Measurements from ENCODE around the gene MYBPC3.
"Not testable (repeated sequence)": the region's sequence is repeated elsewhere in the genome, so short reads cannot be mapped to it uniquely, and the experiment has no call there.

Gene MYBPC3

GRCh38 chr11:47317064-47317828 is 35.3 kb downstream of the MYBPC3 start:
- Histone ChIP-seq H3K4me1 (no peaks in the 10 kb centered on the region), H3K9me3 (no peaks in the 10 kb centered on the region), H3K36me3 (replicated peaks) (peaks cover 29% of the 10 kb centered on the region), H3K4me3 (no peak overlapping the region), H3K27me3 (ENCODE audit: low read depth) (no peaks in the 10 kb centered on the region)
- in situ Hi-C loops (cut with MboI; ENCODE audit: low sequenced_read_pairs): no loop called here
- no peak for DNase-seq (ENCODE audit: low spot score in 2 of 2)

DNA sequence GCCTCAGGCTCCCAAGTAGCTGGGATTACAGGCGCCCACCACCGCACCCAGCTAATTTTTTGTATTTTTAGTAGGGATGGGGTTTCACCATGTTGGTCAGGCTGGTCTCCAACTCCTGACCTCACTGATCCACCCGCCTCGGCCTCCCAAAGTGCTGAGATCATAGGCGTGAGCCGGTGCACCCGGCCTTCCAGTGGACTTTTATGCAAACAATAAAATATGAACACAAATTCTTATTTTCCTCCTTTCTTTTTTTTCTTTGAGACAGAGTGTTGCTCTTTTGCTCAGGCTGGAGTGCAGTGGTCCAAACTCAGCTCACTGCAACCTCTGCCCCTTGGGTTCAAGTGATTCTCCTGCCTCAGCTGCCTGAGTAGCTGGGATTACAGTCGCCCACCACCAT is 36.0 kb downstream of the MYBPC3 start:
- not testable (repeated sequence) for H3K4me1 ChIP-seq

GRCh38 chr11:47314992-47315391 is 37.5 kb downstream of the MYBPC3 start:
- DNase-seq (ENCODE audit: low spot score in 2 of 2): no peak
- Histone ChIP-seq H3K36me3 (replicated peaks) (peaks cover 37% of the 10 kb centered on the region), H3K4me1 (no peaks in the 10 kb centered on the region), H3K27me3 (ENCODE audit: low read depth) (no peaks in the 10 kb centered on the region), H3K9me3 (no peaks in the 10 kb centered on the region), H3K4me3 (no peak overlapping the region)
- in situ Hi-C loops (cut with MboI; ENCODE audit: low sequenced_read_pairs): no loop called here

More for the DNA sequence above, 36.0 kb downstream of the MYBPC3 start:
- H3K36me3 ChIP-seq (replicated peaks): peaks cover 32% of the 10 kb centered on the region
- H3K27me3 ChIP-seq (ENCODE audit: low read depth); in situ Hi-C loops (cut with MboI; ENCODE audit: low sequenced_read_pairs); DNase-seq (ENCODE audit: low spot score in 2 of 2); H3K9me3 ChIP-seq; H3K4me3 ChIP-seq: not testable (repeated sequence)

GRCh38 chr11:47308050-47308823 is 44.3 kb downstream of the MYBPC3 start:
- Histone ChIP-seq H3K4me1 (no peaks in the 10 kb centered on the region), H3K4me3 (no peak overlapping the region), H3K36me3 (replicated peaks) (peaks cover 27% of the 10 kb centered on the region), H3K27me3 (ENCODE audit: low read depth) (no peaks in the 10 kb centered on the region), H3K9me3 (no peaks in the 10 kb centered on the region)
- DNase-seq (ENCODE audit: low spot score in 2 of 2): no peak
- in situ Hi-C loops (cut with MboI; ENCODE audit: low sequenced_read_pairs): no loop called here

DNA sequence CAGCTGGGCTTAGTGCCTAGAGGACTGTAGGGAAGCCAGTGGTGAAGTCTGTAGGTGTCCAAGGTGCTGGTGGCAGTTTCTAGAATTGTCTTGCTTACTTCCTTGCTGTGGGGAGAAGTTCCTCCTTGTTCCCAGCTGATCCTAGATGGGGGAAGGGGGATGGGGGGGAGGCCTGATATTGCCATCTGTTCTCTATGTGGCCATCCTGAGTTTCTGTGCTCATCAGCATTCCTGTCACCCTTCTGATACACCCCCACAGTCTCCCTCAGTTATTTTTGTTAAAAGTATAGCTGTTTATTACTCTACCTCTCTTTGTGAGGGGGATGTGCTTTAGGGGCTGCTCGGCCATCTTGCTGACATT is 46.0 kb downstream of the MYBPC3 start:
- Histone ChIP-seq H3K9me3 (no peaks in the 10 kb centered on the region; the same call in 1 of the 2 replicates), H3K4me3 (no peak overlapping the region), H3K27me3 (ENCODE audit: low read depth) (no peaks in the 10 kb centered on the region), H3K4me1 (no peaks in the 10 kb centered on the region), H3K36me3 (replicated peaks) (peaks cover 35% of the 10 kb centered on the region)
- no peak for DNase-seq (ENCODE audit: low spot score in 2 of 2)
- in situ Hi-C loops (cut with MboI; ENCODE audit: low sequenced_read_pairs): no loop called here

DNA sequence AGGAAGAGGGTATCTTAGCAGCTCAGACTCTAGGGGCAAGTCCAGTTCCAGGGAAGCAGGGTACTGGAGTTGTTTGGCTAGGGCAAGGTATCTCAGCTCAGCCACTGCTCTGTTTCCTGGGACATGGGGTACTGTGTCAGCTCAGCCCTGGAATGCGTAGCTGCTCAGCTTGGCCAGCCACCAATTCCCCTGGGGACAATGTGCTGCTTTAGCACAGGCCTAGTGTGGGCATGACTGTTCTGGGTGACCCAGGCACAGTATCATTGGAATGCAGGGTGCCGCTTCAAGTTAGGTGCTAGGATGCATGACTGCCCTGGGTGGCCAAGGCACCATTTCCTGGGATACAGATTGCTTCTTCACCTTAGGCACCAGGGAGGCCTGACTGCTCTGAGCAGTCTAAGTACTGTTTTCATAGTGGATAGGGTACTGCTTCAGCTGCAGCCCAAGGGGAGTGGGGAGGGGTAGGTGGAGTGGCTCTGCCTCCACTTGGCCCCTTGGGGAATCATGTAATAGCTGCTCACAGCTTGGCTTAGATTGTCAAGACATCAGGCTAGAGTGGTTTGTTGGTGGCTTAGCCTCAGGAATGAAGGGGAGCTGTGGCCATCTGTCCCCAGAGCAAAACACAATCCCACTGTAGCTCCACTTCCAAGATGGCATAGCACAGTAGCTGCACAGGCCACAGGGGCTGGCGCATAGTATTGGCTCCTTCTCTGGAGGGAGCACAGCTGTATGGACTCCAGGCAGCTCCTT is 46.6 kb downstream of the MYBPC3 start:
- DNase-seq (ENCODE audit: low spot score in 2 of 2): no peak
- H3K36me3 ChIP-seq (replicated peaks): peaks cover 33% of the 10 kb centered on the region
- no peak overlapping the region for H3K4me3 ChIP-seq
- H3K9me3 ChIP-seq: no peaks in the 10 kb centered on the region; the same call in 1 of the 2 replicates
- in situ Hi-C loops (cut with MboI; ENCODE audit: low sequenced_read_pairs): no loop called here
- H3K4me1 ChIP-seq: no peaks in the 10 kb centered on the region
- no peaks in the 10 kb centered on the region for H3K27me3 ChIP-seq (ENCODE audit: low read depth)

- Histone ChIP-seq H3K4me1 (no peaks in the 10 kb centered on the region), H3K9me3 (no peaks in the 10 kb centered on the region; the same call in 1 of the 2 replicates), H3K36me3 (replicated peaks) (peaks cover 31% of the 10 kb centered on the region), H3K4me3 (no peak overlapping the region), H3K27me3 (ENCODE audit: low read depth) (no peaks in the 10 kb centered on the region)
- in situ Hi-C loops (cut with MboI; ENCODE audit: low sequenced_read_pairs): no loop called here
- DNase-seq (ENCODE audit: low spot score in 2 of 2): no peak
These were observed 49.6 kb downstream of the MYBPC3 start for GRCh38 chr11:47302853-47303252.

GRCh38 chr11:47299078-47299477 is 53.4 kb downstream of the MYBPC3 start:
- in situ Hi-C loops (cut with MboI; ENCODE audit: low sequenced_read_pairs): no loop called here
- peaks cover 11% of the 10 kb centered on the region for H3K4me1 ChIP-seq
- DNase-seq (ENCODE audit: low spot score in 2 of 2): no peak
- no peaks in the 10 kb centered on the region for H3K27me3 ChIP-seq (ENCODE audit: low read depth)
- H3K4me3 ChIP-seq: no peak overlapping the region
- H3K9me3 ChIP-seq: no peaks in the 10 kb centered on the region; the same call in 1 of the 2 replicates
- H3K36me3 ChIP-seq (replicated peaks): peaks cover 41% of the 10 kb centered on the region

DNA sequence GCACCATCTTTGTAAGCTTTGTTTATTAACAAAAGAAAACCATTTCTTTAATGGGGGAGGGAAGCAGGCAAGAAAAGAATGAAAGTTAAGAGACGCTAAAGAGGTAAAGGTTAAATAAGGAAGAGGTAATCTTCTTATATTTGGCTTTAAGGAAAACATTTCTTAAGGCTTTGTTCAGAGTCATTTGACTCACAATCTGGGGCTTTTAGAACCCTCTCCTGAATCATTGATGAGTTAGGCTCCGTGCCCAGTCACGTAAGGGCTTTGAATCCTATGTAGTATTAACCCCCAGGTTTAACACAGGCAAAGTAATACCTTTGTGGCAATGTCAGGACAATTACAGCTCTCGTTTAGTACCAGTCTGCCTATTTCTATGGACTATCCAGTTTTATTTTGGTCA is 56.5 kb downstream of the MYBPC3 start:
- Histone ChIP-seq H3K9me3 (no peaks in the 10 kb centered on the region), H3K4me3 (no peak overlapping the region), H3K27me3 (ENCODE audit: low read depth) (no peaks in the 10 kb centered on the region), H3K36me3 (replicated peaks) (peaks cover 44% of the 10 kb centered on the region), H3K4me1 (peaks cover 11% of the 10 kb centered on the region)
- peak; percentile 56 to 75 for DNase-seq (ENCODE audit: low spot score in 2 of 2)
- in situ Hi-C loops (cut with MboI; ENCODE audit: low sequenced_read_pairs): no loop called here

- DNase-seq (ENCODE audit: low spot score in 2 of 2): no peak
- Histone ChIP-seq H3K4me1 (peaks cover 11% of the 10 kb centered on the region), H3K27me3 (ENCODE audit: low read depth) (no peaks in the 10 kb centered on the region), H3K9me3 (no peaks in the 10 kb centered on the region), H3K36me3 (replicated peaks) (peaks cover 50% of the 10 kb centered on the region), H3K4me3 (no peak overlapping the region)
- in situ Hi-C loops (cut with MboI; ENCODE audit: low sequenced_read_pairs): no loop called here
These were observed 57.1 kb downstream of the MYBPC3 start for GRCh38 chr11:47295385-47295784.

DNA sequence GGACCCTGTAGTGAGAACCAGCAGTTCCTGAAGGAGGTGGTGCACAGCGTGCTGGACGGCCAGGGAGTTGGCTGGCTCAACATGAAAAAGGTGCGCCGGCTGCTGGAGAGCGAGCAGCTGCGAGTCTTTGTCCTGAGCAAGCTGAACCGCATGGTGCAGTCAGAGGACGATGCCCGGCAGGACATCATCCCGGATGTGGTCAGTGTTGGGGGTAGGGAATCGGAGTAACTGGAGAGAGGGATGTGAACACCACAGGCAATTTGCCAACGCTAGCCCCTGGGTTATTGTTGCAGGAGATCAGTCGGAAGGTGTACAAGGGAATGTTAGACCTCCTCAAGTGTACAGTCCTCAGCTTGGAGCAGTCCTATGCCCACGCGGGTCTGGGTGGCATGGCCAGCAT is 62.6 kb downstream of the MYBPC3 start:
- peaks cover 64% of the 10 kb centered on the region for H3K36me3 ChIP-seq (replicated peaks)
- H3K9me3 ChIP-seq: no peaks in the 10 kb centered on the region
- in situ Hi-C loops (cut with MboI; ENCODE audit: low sequenced_read_pairs): no loop called here

DNA sequence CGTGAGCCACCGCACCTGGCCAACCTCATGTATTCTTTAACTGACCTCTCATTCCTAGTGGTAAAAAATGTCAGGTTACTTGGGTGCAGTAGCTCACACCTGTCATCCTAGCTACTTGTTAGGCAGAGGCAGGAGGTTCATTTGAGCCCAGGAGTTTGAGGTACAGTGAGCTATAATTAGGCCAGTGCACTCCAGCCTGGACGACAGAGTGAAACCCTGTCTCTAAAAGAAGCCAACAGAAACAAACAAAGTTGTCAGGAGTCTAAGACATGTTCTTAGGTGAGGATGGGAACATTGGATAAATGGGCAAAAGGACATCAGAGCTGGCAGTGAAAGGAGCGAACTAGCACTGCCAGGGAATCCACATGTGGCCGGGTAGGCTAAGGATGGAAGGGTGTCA is 64.4 kb downstream of the MYBPC3 start:
- DNase-seq (ENCODE audit: low spot score in 2 of 2): no peak
- in situ Hi-C loops (cut with MboI; ENCODE audit: low sequenced_read_pairs): no loop called here
- Histone ChIP-seq H3K36me3 (replicated peaks) (peaks cover 77% of the 10 kb centered on the region), H3K4me1 (no peaks in the 10 kb centered on the region), H3K4me3 (no peak overlapping the region), H3K27me3 (ENCODE audit: low read depth) (no peaks in the 10 kb centered on the region), H3K9me3 (no peaks in the 10 kb centered on the region)

More for the DNA sequence above, 62.6 kb downstream of the MYBPC3 start:
- H3K27me3 ChIP-seq (ENCODE audit: low read depth): no peaks in the 10 kb centered on the region
- H3K4me1 ChIP-seq: no peaks in the 10 kb centered on the region
- H3K4me3 ChIP-seq: no peak overlapping the region
- no peak for DNase-seq (ENCODE audit: low spot score in 2 of 2)

- in situ Hi-C loops (cut with MboI; ENCODE audit: low sequenced_read_pairs): no loop called here
- no peak for DNase-seq (ENCODE audit: low spot score in 2 of 2)
- Histone ChIP-seq H3K9me3 (no peaks in the 10 kb centered on the region), H3K4me1 (no peaks in the 10 kb centered on the region), H3K27me3 (ENCODE audit: low read depth) (no peaks in the 10 kb centered on the region), H3K4me3 (no peak overlapping the region), H3K36me3 (replicated peaks) (peaks cover 81% of the 10 kb centered on the region)
These were observed 66.3 kb downstream of the MYBPC3 start for GRCh38 chr11:47285969-47286770.

Measured in HAP-1 (cell line).